Measurements from ENCODE around the gene BDNF. TPM values are rescaled to one million over a fixed set of nuclear protein-coding genes. Genes with fewer than 3 reads are reported as not detected.

Gene BDNF
- total and polyA plus RNA-seq, 3 donors from 2014 or later, result 0.62 to 1.1 (median 0.87) TPM

DNA sequence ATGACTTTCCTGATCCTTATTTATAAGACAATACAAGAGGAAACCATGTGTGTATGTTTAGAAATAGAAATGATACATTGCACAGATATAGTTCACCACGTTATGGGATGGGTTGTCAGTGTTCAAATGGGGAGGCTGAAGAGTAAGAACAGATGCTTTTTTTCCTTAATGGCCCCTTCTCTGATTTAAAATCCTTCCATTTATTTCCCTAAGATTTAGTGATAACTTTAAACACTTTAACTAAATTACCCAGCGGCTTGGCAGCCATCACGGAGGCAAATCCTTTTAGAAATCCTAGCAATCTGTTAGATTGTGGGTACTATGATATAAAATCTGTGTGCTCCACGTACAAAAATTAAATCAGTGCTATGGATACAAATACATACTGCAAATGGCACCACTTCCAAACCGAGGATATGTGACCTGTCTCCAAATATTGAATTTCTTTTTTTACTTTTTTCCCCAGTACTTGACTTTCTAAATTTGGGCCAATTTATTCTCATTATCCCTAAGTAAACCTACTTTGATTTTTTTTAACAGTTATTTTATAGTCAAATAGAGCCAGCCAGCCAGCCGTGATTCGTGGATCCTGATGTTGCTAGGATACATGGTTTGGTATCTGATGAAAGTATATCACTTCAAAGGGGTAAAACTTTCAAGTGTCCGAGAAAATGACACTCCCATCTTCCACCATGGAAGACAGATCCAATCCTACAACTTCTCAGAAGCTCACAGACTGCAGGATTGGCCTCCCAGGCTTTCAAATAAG, 46.1 kb downstream of the BDNF start:
- DNase-seq, result no peak
- H3K4me3 ChIP-seq, result no peak overlapping the region
- H3K27me3 ChIP-seq, result no peaks in the 10 kb centered on the region
- H3K4me1 ChIP-seq, result no peaks in the 10 kb centered on the region
- WGBS, 2 donors, result 80 to 83% methylated on average over 8 of the region's 8 CpGs
- intact Hi-C loops (cut with DNase I; ENCODE audit: low total_unique reads), result no loop called here
- TF ChIP-seq CTCF (IDR thresholded peaks at IDR 0.05) (no peak), POLR2A (IDR thresholded peaks at IDR 0.05) (no peak)
- H3K36me3 ChIP-seq (ENCODE audit: low read depth, missing control alignments), result no peaks in the 10 kb centered on the region
- no peak overlapping the region for H3K27ac ChIP-seq
- no peaks in the 10 kb centered on the region for H3K9me3 ChIP-seq

- Histone ChIP-seq H3K4me3 (no peak overlapping the region), H3K4me1 (no peaks in the 10 kb centered on the region), H3K36me3 (ENCODE audit: low read depth, missing control alignments) (no peaks in the 10 kb centered on the region), H3K9me3 (no peaks in the 10 kb centered on the region), H3K27me3 (no peaks in the 10 kb centered on the region), H3K27ac (no peak overlapping the region)
- TF ChIP-seq CTCF (IDR thresholded peaks at IDR 0.05) (no peak), POLR2A (IDR thresholded peaks at IDR 0.05) (no peak)
- no peak for DNase-seq
- intact Hi-C loops (cut with DNase I; ENCODE audit: low total_unique reads), result no loop called here
These were observed 48.5 kb downstream of the BDNF start for GRCh38 chr11:27651711-27652110.

GRCh38 chr11:27650988-27651387, 49.3 kb downstream of the BDNF start:
- Histone ChIP-seq H3K36me3 (ENCODE audit: low read depth, missing control alignments) (no peaks in the 10 kb centered on the region), H3K4me3 (no peak overlapping the region), H3K27ac (no peak overlapping the region), H3K9me3 (no peaks in the 10 kb centered on the region), H3K27me3 (no peaks in the 10 kb centered on the region), H3K4me1 (no peaks in the 10 kb centered on the region)
- intact Hi-C loops (cut with DNase I; ENCODE audit: low total_unique reads), result no loop called here
- 73 to 86% methylated on average over 4 of the region's 4 CpGs for WGBS, 2 donors
- TF ChIP-seq POLR2A (IDR thresholded peaks at IDR 0.05) (no peak), CTCF (IDR thresholded peaks at IDR 0.05) (no peak)
- DNase-seq, result no peak

DNA sequence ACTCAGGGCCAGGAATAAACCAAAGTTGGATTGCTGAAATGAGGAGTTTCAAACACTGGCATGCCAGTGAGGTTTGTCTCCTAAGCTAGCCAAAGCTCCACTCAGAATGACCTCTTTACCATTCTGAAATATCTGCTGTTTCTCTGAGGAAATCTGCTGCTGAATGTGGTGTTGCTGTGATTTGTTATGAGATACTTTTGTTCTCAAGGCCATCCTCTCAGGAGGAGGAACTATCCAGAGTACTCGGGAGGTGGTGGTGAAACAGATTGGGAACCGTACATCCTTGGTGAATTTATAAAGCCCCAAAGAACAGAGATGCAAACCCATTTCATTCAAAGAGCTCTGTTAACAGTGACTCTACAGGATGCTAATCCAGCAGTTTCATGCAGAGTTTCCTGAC, 50.5 kb downstream of the BDNF start:
- no peak for TF ChIP-seq CTCF (IDR thresholded peaks at IDR 0.05)
- no peak for TF ChIP-seq POLR2A (IDR thresholded peaks at IDR 0.05)
- no peaks in the 10 kb centered on the region for H3K9me3 ChIP-seq
- no peak overlapping the region for H3K4me3 ChIP-seq
- DNase-seq, result no peak
- no peaks in the 10 kb centered on the region for H3K27me3 ChIP-seq
- no peak overlapping the region for H3K27ac ChIP-seq
- intact Hi-C loops (cut with DNase I; ENCODE audit: low total_unique reads), result no loop called here
- H3K36me3 ChIP-seq (ENCODE audit: low read depth, missing control alignments), result no peaks in the 10 kb centered on the region
- WGBS, 2 donors, result 24 to 53% methylated on average over 2 of the region's 2 CpGs
- no peaks in the 10 kb centered on the region for H3K4me1 ChIP-seq

- no peaks in the 10 kb centered on the region for H3K36me3 ChIP-seq (ENCODE audit: low read depth, missing control alignments)
- TF ChIP-seq POLR2A (IDR thresholded peaks at IDR 0.05) (no peak), CTCF (IDR thresholded peaks at IDR 0.05) (no peak)
- no peaks in the 10 kb centered on the region for H3K4me1 ChIP-seq
- H3K4me3 ChIP-seq, result no peak overlapping the region
- intact Hi-C loops (cut with DNase I; ENCODE audit: low total_unique reads), result no loop called here
- H3K9me3 ChIP-seq, result no peaks in the 10 kb centered on the region
- DNase-seq, result no peak
- H3K27me3 ChIP-seq, result no peaks in the 10 kb centered on the region
- no peak overlapping the region for H3K27ac ChIP-seq
These were observed 51.4 kb downstream of the BDNF start for GRCh38 chr11:27648840-27649239.
